ENCODE results near the gene BAD.

- no peak for TF ChIP-seq POLR2AphosphoS5 (IDR thresholded peaks at IDR 0.05; ENCODE audit: low read depth, low read length)
- TF ChIP-seq TAF1 (IDR thresholded peaks at IDR 0.05; ENCODE audit: borderline replicate concordance, insufficient read depth, low read length), result no peak
These were observed 22.0 kb downstream of the BAD start for GRCh38 chr11:64262271-64263002.

Measured in PFSK-1 (cell line).